ENCODE data around the gene DHDDS. TPM values are rescaled to one million over a fixed set of nuclear protein-coding genes. Genes with fewer than 3 reads are reported as not detected.
"Not testable (repeated sequence)": the region's sequence is repeated elsewhere in the genome, so short reads cannot be mapped to it uniquely, and the experiment has no call there.

DHDDS gene
- total RNA-seq, 1 experiment from 2014 or later = 41.4 TPM

DNA sequence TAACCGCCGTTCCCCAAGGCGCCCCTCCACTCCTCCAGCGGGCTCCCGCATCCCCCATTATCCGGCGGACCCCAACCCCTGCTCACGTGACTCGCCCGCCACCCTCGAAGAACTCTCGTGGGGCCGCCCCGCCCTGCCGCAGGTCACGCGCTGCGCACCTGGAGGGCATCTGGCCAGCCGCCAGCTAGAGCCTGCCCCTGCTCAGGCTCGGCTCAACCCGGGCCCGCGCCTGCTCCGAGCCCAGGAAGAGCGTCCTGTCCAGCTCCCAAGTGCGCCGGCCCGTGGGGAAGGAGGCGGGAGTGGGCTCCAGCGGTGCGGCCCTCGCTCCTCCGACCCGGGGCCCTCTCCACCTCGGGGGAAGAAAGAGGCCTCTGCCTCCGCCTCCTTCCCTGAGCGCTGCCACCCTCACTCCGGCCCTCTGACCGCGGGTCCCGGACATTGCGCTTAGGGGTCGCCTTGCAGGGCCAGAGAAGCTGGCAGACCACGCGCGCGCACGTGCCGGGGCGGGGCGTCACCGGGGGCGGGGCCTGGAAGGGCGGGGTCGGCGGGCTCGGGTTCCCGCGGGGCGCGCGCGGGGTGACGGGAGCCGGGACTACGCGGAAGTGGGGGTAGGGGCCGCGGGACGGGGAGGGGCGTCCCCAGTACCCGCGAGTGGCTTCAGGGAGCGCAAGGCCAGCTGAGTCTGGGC, 68.5 kb downstream of the DHDDS start:
- H3K27me3 ChIP-seq (ENCODE audit: insufficient read depth, low read depth) = no peaks in the 10 kb centered on the region
- peak overlapping the region; percentile 55; the same call in 1 of the 2 replicates for H2AFZ ChIP-seq
- ChIA-PET POLR2A (ENCODE audit: unreplicated experiment) (interaction anchor here (0.6 to 1.5 kb wide), 3 partner anchors 30 to 202 kb away, joined by 4 to 19 read pairs (median 4); no protein-coding TSS in a partner anchor), CTCF (interaction anchor here (0.6 to 1.5 kb wide), 5 partner anchors 100 to 367 kb away, joined by 3 to 4 read pairs (median 3); no protein-coding TSS in a partner anchor)
- H3K4me3 ChIP-seq = peak overlapping the region; percentile 52
- no peaks in the 10 kb centered on the region for H4K20me1 ChIP-seq (ENCODE audit: insufficient read depth)
- no peaks in the 10 kb centered on the region for H3K9me3 ChIP-seq (ENCODE audit: insufficient read depth, low read depth)
- H3K4me2 ChIP-seq = peak overlapping the region; percentile 68
- intact Hi-C loops (cut with micrococcal nuclease; ENCODE audit: unreplicated experiment) = loop anchor here (1.0 to 5.0 kb wide), 4 partner anchors 31 to 288 kb away; no protein-coding TSS in a partner anchor
- no peaks in the 10 kb centered on the region for H3K36me3 ChIP-seq (ENCODE audit: low read depth)
- peak; percentile 39 to 90 for DNase-seq
- no peaks in the 10 kb centered on the region for H3K4me1 ChIP-seq (replicated peaks; ENCODE audit: insufficient read depth)
- no TSS peak for BruUV-seq (replicated peaks)
- H3K79me2 ChIP-seq (ENCODE audit: low read depth) = no peaks in the 10 kb centered on the region
- TF ChIP-seq, protein P1, sequence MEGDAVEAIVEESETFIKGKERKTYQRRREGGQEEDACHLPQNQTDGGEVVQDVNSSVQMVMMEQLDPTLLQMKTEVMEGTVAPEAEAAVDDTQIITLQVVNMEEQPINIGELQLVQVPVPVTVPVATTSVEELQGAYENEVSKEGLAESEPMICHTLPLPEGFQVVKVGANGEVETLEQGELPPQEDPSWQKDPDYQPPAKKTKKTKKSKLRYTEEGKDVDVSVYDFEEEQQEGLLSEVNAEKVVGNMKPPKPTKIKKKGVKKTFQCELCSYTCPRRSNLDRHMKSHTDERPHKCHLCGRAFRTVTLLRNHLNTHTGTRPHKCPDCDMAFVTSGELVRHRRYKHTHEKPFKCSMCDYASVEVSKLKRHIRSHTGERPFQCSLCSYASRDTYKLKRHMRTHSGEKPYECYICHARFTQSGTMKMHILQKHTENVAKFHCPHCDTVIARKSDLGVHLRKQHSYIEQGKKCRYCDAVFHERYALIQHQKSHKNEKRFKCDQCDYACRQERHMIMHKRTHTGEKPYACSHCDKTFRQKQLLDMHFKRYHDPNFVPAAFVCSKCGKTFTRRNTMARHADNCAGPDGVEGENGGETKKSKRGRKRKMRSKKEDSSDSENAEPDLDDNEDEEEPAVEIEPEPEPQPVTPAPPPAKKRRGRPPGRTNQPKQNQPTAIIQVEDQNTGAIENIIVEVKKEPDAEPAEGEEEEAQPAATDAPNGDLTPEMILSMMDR (conservative IDR thresholded peaks at IDR 0.05) = peak; percentile 1; the same call in 1 of the 2 replicates
- no peak for TF ChIP-seq EZH2 (IDR thresholded peaks at IDR 0.05; ENCODE audit: low read depth)
- H3K27ac ChIP-seq = peak overlapping the region; percentile 68
- H3K9me2 ChIP-seq (ENCODE audit: insufficient read depth) = no peaks in the 10 kb centered on the region
- no peaks in the 10 kb centered on the region for H3F3A ChIP-seq (ENCODE audit: insufficient read depth, low read depth)

DNA sequence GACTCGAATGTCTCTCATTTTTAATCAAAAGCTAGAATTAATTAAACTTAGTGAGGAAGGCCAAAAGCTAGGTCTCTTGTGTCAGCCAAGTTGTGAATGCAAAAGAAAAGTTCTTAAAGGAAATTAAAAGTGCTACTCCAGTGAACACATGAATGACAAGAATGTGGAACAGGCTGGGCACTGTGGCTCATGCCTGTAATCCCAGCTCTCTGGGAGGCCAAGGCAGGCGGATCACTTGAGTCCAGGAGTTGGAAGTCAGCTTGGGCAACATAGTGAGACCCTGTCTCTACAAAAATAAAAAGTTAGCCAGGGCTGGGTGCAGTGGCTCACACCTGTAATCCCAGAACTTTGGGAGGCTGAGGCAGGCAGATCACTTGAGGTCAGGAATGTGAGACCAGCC, 78.6 kb downstream of the DHDDS start:
- BruUV-seq (replicated peaks); H3K36me3 ChIP-seq (ENCODE audit: low read depth); H3K4me3 ChIP-seq; H3K27ac ChIP-seq; intact Hi-C loops (cut with micrococcal nuclease; ENCODE audit: unreplicated experiment); H3K9me3 ChIP-seq (ENCODE audit: insufficient read depth, low read depth); H3F3A ChIP-seq (ENCODE audit: insufficient read depth, low read depth); POLR2A ChIA-PET (ENCODE audit: unreplicated experiment); H3K27me3 ChIP-seq (ENCODE audit: insufficient read depth, low read depth); H2AFZ ChIP-seq; H3K4me1 ChIP-seq (replicated peaks; ENCODE audit: insufficient read depth); H3K9me2 ChIP-seq (ENCODE audit: insufficient read depth); H3K4me2 ChIP-seq; H3K79me2 ChIP-seq (ENCODE audit: low read depth); DNase-seq; H4K20me1 ChIP-seq (ENCODE audit: insufficient read depth): not testable (repeated sequence)
- CTCF ChIA-PET = interaction anchor here (0.6 kb wide), 1 partner anchor 802 kb away, joined by 8 read pairs; no protein-coding TSS in a partner anchor

DNA sequence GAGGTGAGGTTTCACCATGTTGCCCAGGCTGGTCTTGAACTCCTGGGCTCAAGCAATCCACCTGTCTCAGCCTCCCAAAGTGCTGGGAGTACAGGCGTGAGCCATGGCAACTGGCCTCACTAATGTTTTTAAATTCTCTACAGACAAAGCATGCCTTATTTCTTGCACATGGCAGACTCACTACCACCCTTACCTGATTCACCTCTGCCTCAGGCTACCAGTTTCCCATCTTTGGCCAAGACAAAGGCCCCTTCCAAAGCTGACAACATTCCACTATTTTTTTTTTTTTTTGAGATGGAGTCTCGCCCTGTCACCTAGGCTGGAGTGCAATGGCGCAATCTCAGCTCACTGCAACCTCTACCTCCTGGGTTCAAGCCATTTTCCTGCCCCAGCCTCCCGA, 83.7 kb downstream of the DHDDS start:
- H3F3A ChIP-seq (ENCODE audit: insufficient read depth, low read depth); H3K4me2 ChIP-seq; H3K9me3 ChIP-seq (ENCODE audit: insufficient read depth, low read depth); H3K27me3 ChIP-seq (ENCODE audit: insufficient read depth, low read depth); H3K79me2 ChIP-seq (ENCODE audit: low read depth); H4K20me1 ChIP-seq (ENCODE audit: insufficient read depth); H3K36me3 ChIP-seq (ENCODE audit: low read depth); BruUV-seq (replicated peaks); H2AFZ ChIP-seq; intact Hi-C loops (cut with micrococcal nuclease; ENCODE audit: unreplicated experiment); H3K4me1 ChIP-seq (replicated peaks; ENCODE audit: insufficient read depth); CTCF ChIA-PET; H3K9me2 ChIP-seq (ENCODE audit: insufficient read depth); POLR2A ChIA-PET (ENCODE audit: unreplicated experiment); DNase-seq; H3K27ac ChIP-seq; H3K4me3 ChIP-seq: not testable (repeated sequence)

DNA sequence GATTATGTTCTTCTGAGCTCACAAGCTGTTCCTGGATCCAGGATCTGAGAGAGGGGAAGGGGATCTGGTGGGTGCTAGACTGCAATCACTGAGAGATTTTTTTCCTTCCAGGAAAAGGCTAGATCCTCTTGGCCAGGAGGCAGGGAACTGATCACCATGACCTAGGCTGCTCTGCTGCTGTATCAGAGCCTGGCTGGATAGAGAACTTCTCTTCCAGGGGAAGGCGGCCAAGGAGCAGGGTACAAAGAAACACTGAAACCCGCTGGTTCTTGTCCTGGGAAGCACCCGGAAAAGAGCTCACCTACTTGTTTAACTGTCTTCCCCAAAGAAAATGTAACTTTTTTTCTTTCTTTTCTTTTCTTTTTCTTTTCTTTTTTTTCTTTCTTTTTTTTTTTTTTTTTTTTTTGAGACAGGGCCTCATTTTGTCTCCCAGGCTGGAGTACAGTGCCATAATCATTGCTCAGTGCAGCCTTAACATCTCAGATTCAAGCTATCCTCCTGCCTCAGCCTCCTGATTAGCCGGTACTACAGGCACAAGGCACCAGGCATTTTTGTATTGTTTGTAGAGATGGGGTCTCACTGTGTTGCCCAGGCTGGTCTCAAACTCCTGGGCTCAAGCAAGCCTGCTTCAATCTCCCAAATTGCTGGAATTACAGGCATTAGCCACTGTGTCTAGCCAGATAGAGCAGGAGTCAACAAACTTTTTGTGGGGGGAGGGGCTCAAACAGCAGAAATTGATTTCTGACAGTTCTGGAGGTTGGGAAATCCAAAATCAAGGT, 85.1 kb downstream of the DHDDS start:
- Histone ChIP-seq H3K27me3 (ENCODE audit: insufficient read depth, low read depth) (no peaks in the 10 kb centered on the region), H3K36me3 (ENCODE audit: low read depth) (no peaks in the 10 kb centered on the region), H3K27ac (no peak overlapping the region), H3K9me2 (ENCODE audit: insufficient read depth) (no peaks in the 10 kb centered on the region), H3K9me3 (ENCODE audit: insufficient read depth, low read depth) (no peaks in the 10 kb centered on the region), H3K79me2 (ENCODE audit: low read depth) (no peaks in the 10 kb centered on the region), H3F3A (ENCODE audit: insufficient read depth, low read depth) (no peaks in the 10 kb centered on the region), H4K20me1 (ENCODE audit: insufficient read depth) (no peaks in the 10 kb centered on the region), H2AFZ (no peak overlapping the region), H3K4me3 (no peak overlapping the region), H3K4me2 (no peak overlapping the region), H3K4me1 (replicated peaks; ENCODE audit: insufficient read depth) (no peaks in the 10 kb centered on the region)
- POLR2A ChIA-PET (ENCODE audit: unreplicated experiment) = no interaction called here
- intact Hi-C loops (cut with micrococcal nuclease; ENCODE audit: unreplicated experiment) = no loop called here
- DNase-seq = no peak
- no peak for TF ChIP-seq EZH2 (IDR thresholded peaks at IDR 0.05; ENCODE audit: low read depth)
- TF ChIP-seq, protein P1 (conservative IDR thresholded peaks at IDR 0.05) = no peak
- BruUV-seq (replicated peaks) = no TSS peak
- CTCF ChIA-PET = interaction anchor here (0.6 to 0.7 kb wide), 2 partner anchors 16 to 79 kb away, joined by 3 to 10 read pairs; no protein-coding TSS in a partner anchor
